Fibroblast of villous mesenchyme (primary cell): Measurements from ENCODE around the gene HOXA3. TPM values are rescaled to one million over a fixed set of nuclear protein-coding genes. Genes with fewer than 3 reads are reported as not detected.

Experiments used
- DNase-seq: peaks from one replicate; pipeline ENCODE4 v3.0.0-alpha.2; 2010; ENCODE audit warnings: low read depth
- H3K4me3 ChIP-seq: 2 replicates; pipeline ENCODE4 v1.5.1; 2011; ENCODE audit warnings: low read depth, mild to moderate bottlenecking, low read length
- CTCF ChIP-seq: IDR thresholded peaks from 2 replicates; pipeline ENCODE4 v1.5.1; 2012; ENCODE audit warnings: low read depth, mild to moderate bottlenecking, low read length; ENCODE audit not compliant: insufficient read depth
- total RNA-seq: library from RNA; depleted of rRNA; stranded (reverse); fragments of >200 nt; gene quantifications from 2 replicates; pipeline ENCODE4 v1.2.3, GENCODE V29; 2012

HOXA3 gene
- total RNA-seq, 1 donor: 11.7 TPM

GRCh38 chr7:27096768-27097514 is 55.4 kb downstream of the HOXA3 start:
- H3K4me3 ChIP-seq: peak overlapping the region; percentile 71
- no peak for TF ChIP-seq CTCF
- peak; percentile 63 for DNase-seq

GRCh38 chr7:27095897-27096767 is 56.3 kb downstream of the HOXA3 start, which contains the start of gene HOXA1:
HOXA1 (minus strand) TSS chr7:27096000; CDS start chr7:27095912, 88 bp downstream.
- no peak for TF ChIP-seq CTCF
- peak within 1 kb of the TSS; percentile 71 for H3K4me3 ChIP-seq
- peak; percentile 81 for DNase-seq

GRCh38 chr7:27095050-27095896 is 57.1 kb downstream of the HOXA3 start:
- H3K4me3 ChIP-seq: peak overlapping the region; percentile 71
- TF ChIP-seq CTCF: no peak
- DNase-seq: no peak

- no peak for TF ChIP-seq CTCF
- no peak for DNase-seq
- H3K4me3 ChIP-seq: no peak overlapping the region
Measured at GRCh38 chr7:27094304-27095049, 57.9 kb downstream of the HOXA3 start.

- H3K4me3 ChIP-seq: no peak overlapping the region
Measured at GRCh38 chr7:27093184-27093895, 59.0 kb downstream of the HOXA3 start.

More at GRCh38 chr7:27093184-27093895, 59.0 kb downstream of the HOXA3 start:
- no peak for DNase-seq
- TF ChIP-seq CTCF: no peak
